ENCODE results near the gene TIGD6.

- TF ChIP-seq CTCF (IDR thresholded peaks at IDR 0.05; ENCODE audit: insufficient read depth, low read length, poor library complexity, severe bottlenecking) (no peak), EZH2phosphoT487 (conservative IDR thresholded peaks at IDR 0.05; ENCODE audit: low read length) (no peak)
Measured at GRCh38 chr5:150046031-150046430, 45.6 kb upstream of the TIGD6 start.
